Measurements from ENCODE around the gene ACOT7.

The ACOT7 gene

GRCh38 chr1:6352138-6352563 lies 41.4 kb downstream of the ACOT7 start:
- no peak overlapping the region for H3K4me3 ChIP-seq (ENCODE audit: low read depth, low read length)
- no peak for DNase-seq (ENCODE audit: low read depth)
- TF ChIP-seq CTCF (IDR thresholded peaks at IDR 0.05; ENCODE audit: low read depth, low read length, missing control alignments): no peak

- no peak for TF ChIP-seq CTCF (IDR thresholded peaks at IDR 0.05; ENCODE audit: low read depth, low read length, missing control alignments)
- no peak for DNase-seq (ENCODE audit: low read depth)
- H3K4me3 ChIP-seq (ENCODE audit: low read depth, low read length): no peak overlapping the region
These were observed 42.0 kb downstream of the ACOT7 start for GRCh38 chr1:6351480-6352137.

GRCh38 chr1:6350416-6351088 lies 43.0 kb downstream of the ACOT7 start:
- no peak for DNase-seq (ENCODE audit: low read depth)
- no peak overlapping the region for H3K4me3 ChIP-seq (ENCODE audit: low read depth, low read length)
- no peak for TF ChIP-seq CTCF (IDR thresholded peaks at IDR 0.05; ENCODE audit: low read depth, low read length, missing control alignments)

- TF ChIP-seq CTCF (IDR thresholded peaks at IDR 0.05; ENCODE audit: low read depth, low read length, missing control alignments): no peak
- H3K4me3 ChIP-seq (ENCODE audit: low read depth, low read length): no peak overlapping the region
- no peak for DNase-seq (ENCODE audit: low read depth)
These were observed 44.2 kb downstream of the ACOT7 start for GRCh38 chr1:6349254-6349943.

- no peak for TF ChIP-seq CTCF (IDR thresholded peaks at IDR 0.05; ENCODE audit: low read depth, low read length, missing control alignments)
- DNase-seq (ENCODE audit: low read depth): no peak
- no peak overlapping the region for H3K4me3 ChIP-seq (ENCODE audit: low read depth, low read length)
These were observed 44.9 kb downstream of the ACOT7 start for GRCh38 chr1:6348511-6349191.

GRCh38 chr1:6347641-6348487 lies 45.7 kb downstream of the ACOT7 start:
- DNase-seq (ENCODE audit: low read depth): no peak
- H3K4me3 ChIP-seq (ENCODE audit: low read depth, low read length): no peak overlapping the region
- peak; percentile 89 for TF ChIP-seq CTCF (IDR thresholded peaks at IDR 0.05; ENCODE audit: low read depth, low read length, missing control alignments)
